Ovary (tissue), 10 donors: ENCODE data around the gene CHTOP. TPM values are rescaled to one million over a fixed set of nuclear protein-coding genes. Genes with fewer than 3 reads are reported as not detected.
A peak's percentile ranks its signal among the peaks of the same experiment; 100 is the strongest.
"Not testable (repeated sequence)": the region's sequence is repeated elsewhere in the genome, so short reads cannot be mapped to it uniquely, and the experiment has no call there.

Source experiments
- DNase-seq, 5 donors: peaks; one replicate each; pipeline ENCODE4 v3.0.0-alpha.2; 2019 to 2020
- H3K27ac ChIP-seq, 2 donors: fragments of 200-600 bp; one replicate each; pipeline versions ENCODE4 v1.5.1 to v1.8.0; 2019 to 2022
- H3K27me3 ChIP-seq: fragments of 200-600 bp; one replicate; pipeline ENCODE4 v1.8.0; 2022
- H3K36me3 ChIP-seq: fragments of 200-600 bp; sonication (generic); one replicate; pipeline ENCODE4 v1.5.1; 2019
- H3K4me1 ChIP-seq: one replicate; pipeline ENCODE4 v1.8.1; 2013; ENCODE audit warnings: mild to moderate bottlenecking, moderate library complexity; ENCODE audit not compliant: insufficient read depth
- H3K4me3 ChIP-seq: fragments of 200-600 bp; sonication (generic); one replicate; pipeline ENCODE4 v1.5.1; 2017
- H3K9me3 ChIP-seq, 2 donors: fragments of 200-600 bp in 1 of 2; sonication (generic) in 1 of 2; one replicate each; pipeline versions ENCODE4 v1.5.1 to v1.8.1; 2013 to 2019; ENCODE audit warnings: mild to moderate bottlenecking in 1 of 2, moderate library complexity in 1 of 2
- EP300 ChIP-seq: sonication (generic); formaldehyde crosslinking; IDR thresholded peaks from one replicate; pipeline ENCODE4 v1.6.1; 2017; ENCODE audit warnings: antibody characterized with exemption
- POLR2A ChIP-seq: fragments of 450-650 bp; IDR thresholded peaks from one replicate; pipeline ENCODE4 v1.6.1; 2017; ENCODE audit warnings: antibody characterized with exemption, mild to moderate bottlenecking, moderate library complexity
- WGBS, 3 donors: extraction: QIAGEN DNeasy Blood & Tissue Kit in 1 of 3; methylation state at CpG; one replicate each; pipeline versions ENCODE4 v1.1.5 to v1.1.7; 2013 to 2017; 5-methylcytosine and 5-hydroxymethylcytosine counted together
- intact Hi-C, 4 donors: fragments of 100-400 bp; cut with DNase I; formaldehyde crosslinking; loops; one replicate each; pipeline versions ENCODE4 v1.11.0 to v1.15.1; 2022 to 2023
- long read RNA-seq, 3 donors: library from polyadenylated mRNA in 2 of 3; unstranded in 2 of 3; transcript quantifications; one replicate each; pipeline ENCODE4 v2.0.0 and lab custom pipeline, GENCODE V29; 2021 to 2026
- polyA plus RNA-seq, 2 donors: library from polyadenylated mRNA; stranded (reverse); fragments of 200-250 nt in 1 of 2; fragments of 350-450 nt in 1 of 2; fragmentation: Illumina TruSeq in 1 of 2; extraction: RNeasy Lipid Tissue Mini Kit (QIAGEN cat#74804) in 1 of 2; gene quantifications; one replicate each; pipeline ENCODE4 v1.2.3, GENCODE V29; 2013 to 2014
- total RNA-seq, 7 donors: library from RNA; depleted of rRNA in 2 of 7; stranded (reverse); fragments of >200 nt in 2 of 7; fragmentation: NEBNext Ultra II Directional in 3 of 7; extraction: Animal tissue kit (Norgen Biotek cat#: 25700) in 3 of 7; gene quantifications; one replicate each; pipeline versions ENCODE4 v1.1.0 to v1.2.4, GENCODE V29; 2016 to 2023
- TF ChIP-seq, protein P1 (sequence below), 3 donors: fragments of 450-650 bp in 2 of 3; fragments of 200-600 bp in 1 of 3; IDR thresholded peaks; one replicate each; pipeline versions ENCODE4 v1.5.1 to v1.8.0; 2016 to 2022; ENCODE audit warnings: antibody characterized with exemption in 3 of 3, mild to moderate bottlenecking in 1 of 3
- donor health status: DM: no; HTN: no; CAD: no; lungs with moderate emphysema.
- donor health status: DM: no; HTN: no; CAD: no.
- donor health status: Bipolar disorder and iron deficiency.
- donor health status: DM: yes; HTN: yes; CAD: no.
- donor health status: DM: no; HTN: no; CAD: no.
- donor health status: DM: yes; HTN: yes; CAD: no.

CHTOP gene, protein sequence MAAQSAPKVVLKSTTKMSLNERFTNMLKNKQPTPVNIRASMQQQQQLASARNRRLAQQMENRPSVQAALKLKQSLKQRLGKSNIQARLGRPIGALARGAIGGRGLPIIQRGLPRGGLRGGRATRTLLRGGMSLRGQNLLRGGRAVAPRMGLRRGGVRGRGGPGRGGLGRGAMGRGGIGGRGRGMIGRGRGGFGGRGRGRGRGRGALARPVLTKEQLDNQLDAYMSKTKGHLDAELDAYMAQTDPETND
- total RNA-seq (10 to 100 TPM; 54.0 to 91.1 (median 79.0) TPM), polyA plus RNA-seq (10 to 100 TPM; 66.3 to 72.9 TPM)
- long read RNA-seq, donor 1, transcript CHTOP-204 (6 exons, 2,096 nt) = minor isoform, 98 of 257 reads
- long read RNA-seq, donor 1, transcript CHTOP-203 (6 exons, 2,165 nt) = major isoform, 118 of 257 reads
- long read RNA-seq, donor 1, partial matches to known transcripts = 9 of 257 reads
- long read RNA-seq, donor 1, other reads (novel, unspliced or antisense) = 23 of 257 reads
- long read RNA-seq, donor 2, transcript CHTOP-203 (6 exons, 2,165 nt) = major isoform, 25 of 66 reads
- long read RNA-seq, donor 2, transcript CHTOP-204 (6 exons, 2,096 nt) = minor isoform, 16 of 66 reads
- long read RNA-seq, donor 2, partial matches to known transcripts = 22 of 66 reads
- long read RNA-seq, donor 2, other reads (novel, unspliced or antisense) = 0 of 66 reads
- long read RNA-seq, donor 3, transcript CHTOP-204 (6 exons, 2,096 nt) = major isoform, 33 of 85 reads
- long read RNA-seq, donor 3, transcript CHTOP-203 (6 exons, 2,165 nt) = minor isoform, 24 of 85 reads
- long read RNA-seq, donor 3, partial matches to known transcripts = 6 of 85 reads
- long read RNA-seq, donor 3, other reads (novel, unspliced or antisense) = 20 of 85 reads

DNA sequence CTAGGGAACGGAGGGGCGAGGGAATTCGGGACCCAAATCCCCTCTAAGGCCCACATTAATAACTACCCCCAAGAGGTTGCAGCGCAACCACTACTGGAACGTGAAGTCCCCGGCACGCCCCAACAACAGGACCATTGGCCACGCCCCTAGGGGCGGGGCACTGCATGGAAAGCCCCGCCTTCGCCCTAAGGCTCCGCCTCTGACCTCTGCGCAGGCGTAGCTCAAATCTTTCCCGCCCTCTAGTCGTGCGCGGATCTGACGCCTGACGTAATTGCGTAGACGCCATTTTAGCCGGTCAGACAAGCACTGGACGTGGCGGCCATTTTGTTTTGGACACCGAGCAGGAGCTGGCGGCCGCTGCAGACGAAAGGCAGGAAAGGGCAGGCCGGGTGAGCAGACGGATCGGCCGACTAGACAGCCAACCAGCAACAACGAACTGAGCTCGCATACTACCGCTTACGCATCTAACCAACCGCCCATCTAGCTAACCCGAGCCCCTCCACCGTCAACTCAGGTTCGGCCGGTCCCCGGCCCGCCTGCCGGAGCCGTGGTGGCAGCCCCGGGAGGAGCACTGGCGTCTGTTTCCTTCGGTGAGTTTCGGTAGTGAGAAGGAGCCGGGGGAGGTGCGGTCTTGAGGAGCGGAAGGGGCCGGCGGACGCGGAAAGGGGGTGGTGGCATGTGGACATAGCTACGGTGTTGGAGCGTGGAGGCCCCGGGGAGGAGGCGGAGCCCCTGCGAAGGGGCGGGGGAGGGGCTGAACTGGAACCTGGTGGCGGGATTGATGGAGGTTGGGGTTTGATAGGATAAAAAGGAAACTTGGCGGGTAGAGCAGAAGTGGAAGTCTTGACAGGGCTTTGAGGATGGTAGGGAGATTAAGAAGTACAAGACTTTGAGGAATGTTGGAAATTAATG lies at the start of gene CHTOP:
Gene CHTOP, plus strand, starts transcription at position 313 of the 912 bp plus-strand sequence. CDS start 2,523 bp downstream, outside the sequence.
- Histone ChIP-seq H3K9me3 (no peaks in the 10 kb centered on the region), H3K4me1 (peaks cover 11% of the 10 kb centered on the region), H3K36me3 (no peaks in the 10 kb centered on the region), H3K4me3 (peak within 1 kb of the TSS; percentile 95), H3K27ac (peak within 1 kb of the TSS; percentile 97 to 98), H3K27me3 (no peaks in the 10 kb centered on the region)
- peak; percentile 89 for TF ChIP-seq POLR2A
- TF ChIP-seq, protein P1, sequence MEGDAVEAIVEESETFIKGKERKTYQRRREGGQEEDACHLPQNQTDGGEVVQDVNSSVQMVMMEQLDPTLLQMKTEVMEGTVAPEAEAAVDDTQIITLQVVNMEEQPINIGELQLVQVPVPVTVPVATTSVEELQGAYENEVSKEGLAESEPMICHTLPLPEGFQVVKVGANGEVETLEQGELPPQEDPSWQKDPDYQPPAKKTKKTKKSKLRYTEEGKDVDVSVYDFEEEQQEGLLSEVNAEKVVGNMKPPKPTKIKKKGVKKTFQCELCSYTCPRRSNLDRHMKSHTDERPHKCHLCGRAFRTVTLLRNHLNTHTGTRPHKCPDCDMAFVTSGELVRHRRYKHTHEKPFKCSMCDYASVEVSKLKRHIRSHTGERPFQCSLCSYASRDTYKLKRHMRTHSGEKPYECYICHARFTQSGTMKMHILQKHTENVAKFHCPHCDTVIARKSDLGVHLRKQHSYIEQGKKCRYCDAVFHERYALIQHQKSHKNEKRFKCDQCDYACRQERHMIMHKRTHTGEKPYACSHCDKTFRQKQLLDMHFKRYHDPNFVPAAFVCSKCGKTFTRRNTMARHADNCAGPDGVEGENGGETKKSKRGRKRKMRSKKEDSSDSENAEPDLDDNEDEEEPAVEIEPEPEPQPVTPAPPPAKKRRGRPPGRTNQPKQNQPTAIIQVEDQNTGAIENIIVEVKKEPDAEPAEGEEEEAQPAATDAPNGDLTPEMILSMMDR (IDR thresholded peaks at IDR 0.05) = peak in 1 of 3 donors; percentile 44
- TF ChIP-seq EP300 = no peak
- peak; percentile 98 to 99 (median 99) for DNase-seq
- 1 to 2% (median 1%) methylated on average over 63 to 65 of the region's 65 CpGs for WGBS, 3 donors
- intact Hi-C loops = loop anchor here in 1 of 4 donors (10.0 kb wide), 1 partner anchor 119 kb away; no protein-coding TSS in a partner anchor

DNA sequence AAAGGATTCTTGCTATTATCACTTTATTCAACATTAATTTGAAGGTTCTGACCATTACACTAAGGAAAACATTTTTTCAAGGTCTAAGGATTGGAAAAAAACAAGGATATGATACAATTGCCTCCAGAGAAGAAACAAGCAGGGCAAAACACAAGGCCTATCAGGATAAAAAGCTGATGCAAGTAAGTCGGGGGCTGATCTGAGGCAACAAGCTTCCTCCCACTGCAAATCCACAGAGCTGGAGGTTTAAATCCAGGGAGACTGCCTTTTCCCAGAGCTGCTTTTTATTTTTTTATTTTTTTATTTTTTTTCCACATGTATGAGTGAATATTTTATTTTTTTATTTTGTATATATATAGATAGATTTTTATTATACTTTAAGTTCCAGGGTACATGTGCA lies 48.9 kb upstream of the CHTOP start:
- TF ChIP-seq EP300 (no peak), POLR2A (no peak)
- TF ChIP-seq, protein P1 (IDR thresholded peaks at IDR 0.05) = no peak
- no peaks in the 10 kb centered on the region for H3K36me3 ChIP-seq
- peaks cover 15% of the 10 kb centered on the region for H3K4me1 ChIP-seq
- DNase-seq = no peak
- H3K27ac ChIP-seq = peak overlapping the region; percentile 54 to 56
- intact Hi-C loops = no loop called here
- no peak overlapping the region for H3K4me3 ChIP-seq
- WGBS, 3 donors = 4 to 31% (median 12%) methylated on average over 1 of the region's 1 CpG
- H3K27me3 ChIP-seq = no peaks in the 10 kb centered on the region
- H3K9me3 ChIP-seq = no peaks in the 10 kb centered on the region

DNA sequence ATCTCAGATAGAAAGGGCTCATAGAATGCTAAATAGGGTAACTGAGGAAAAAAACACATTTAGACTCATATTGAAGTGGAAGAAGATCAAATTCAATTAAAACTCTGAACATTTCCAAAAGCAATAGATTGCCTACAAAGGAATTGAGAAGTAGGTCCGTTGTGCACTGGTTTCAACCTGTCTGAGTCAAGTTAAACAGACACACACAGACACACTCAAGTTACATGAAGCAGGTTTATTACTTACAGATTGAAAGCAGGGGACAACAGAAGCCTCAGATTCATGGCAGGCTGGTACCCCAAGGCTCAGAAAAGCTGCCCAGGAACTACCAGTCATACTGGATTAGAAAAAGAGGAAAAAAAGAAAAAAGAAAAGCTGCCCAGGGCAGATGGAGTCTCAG lies 47.5 kb upstream of the CHTOP start:
- Histone ChIP-seq H3K27ac (no peak overlapping the region), H3K4me3 (no peak overlapping the region), H3K36me3 (no peaks in the 10 kb centered on the region), H3K4me1 (peaks cover 15% of the 10 kb centered on the region), H3K9me3 (no peaks in the 10 kb centered on the region), H3K27me3 (no peaks in the 10 kb centered on the region)
- TF ChIP-seq, protein P1 (IDR thresholded peaks at IDR 0.05) = no peak
- no peak for TF ChIP-seq EP300
- DNase-seq = no peak
- intact Hi-C loops = no loop called here
- 42 to 50% (median 43%) methylated on average over 1 of the region's 1 CpG for WGBS, 3 donors

DNA sequence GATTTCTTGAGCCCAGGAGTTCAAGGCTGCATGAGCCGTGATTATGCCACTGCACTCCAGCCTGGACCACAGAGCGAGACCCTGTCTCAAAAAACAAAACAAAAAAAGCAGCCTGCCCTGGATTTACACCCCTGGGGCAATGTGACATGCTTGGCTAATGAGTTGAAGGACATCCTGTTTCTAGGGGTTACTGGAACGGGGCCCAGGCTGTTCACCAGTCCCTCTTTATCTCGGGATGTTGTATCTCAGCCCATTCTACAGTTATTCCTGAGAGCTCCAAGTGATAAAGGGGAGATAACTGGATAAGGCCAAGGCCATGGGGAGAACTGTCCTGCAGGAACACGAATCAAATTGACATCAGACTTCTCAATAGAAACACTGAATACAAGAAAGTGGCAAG lies 46.6 kb upstream of the CHTOP start:
- Histone ChIP-seq H3K36me3 (no peaks in the 10 kb centered on the region), H3K4me3 (no peak overlapping the region), H3K4me1 (peaks cover 15% of the 10 kb centered on the region), H3K27ac (no peak overlapping the region), H3K9me3 (no peaks in the 10 kb centered on the region), H3K27me3 (no peaks in the 10 kb centered on the region)
- TF ChIP-seq, protein P1 (IDR thresholded peaks at IDR 0.05) = no peak
- no peak for TF ChIP-seq POLR2A
- TF ChIP-seq EP300 = no peak
- intact Hi-C loops = no loop called here
- no peak for DNase-seq
- 8 to 36% (median 21%) methylated on average over 5 of the region's 5 CpGs for WGBS, 3 donors

DNA sequence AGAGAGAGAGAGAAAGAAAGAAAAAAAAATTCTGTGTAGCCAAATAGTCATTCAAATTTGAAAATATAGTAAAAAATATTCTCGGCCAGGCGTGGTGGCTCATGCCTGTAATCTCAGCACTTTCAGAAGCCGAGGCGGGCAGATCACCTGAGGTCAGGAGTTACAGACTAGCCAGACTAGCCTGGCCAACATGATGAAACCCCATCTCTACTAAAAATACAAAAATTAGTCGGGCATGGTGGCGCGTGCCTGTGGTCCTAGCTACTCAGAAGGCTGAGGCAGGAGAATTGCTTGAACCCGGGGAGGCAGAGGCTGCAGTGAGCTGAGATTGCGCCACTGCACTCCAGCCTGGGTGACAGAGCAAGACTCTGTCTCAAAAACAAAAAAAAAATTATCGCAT lies 45.8 kb upstream of the CHTOP start:
- DNase-seq, H3K27ac ChIP-seq, H3K27me3 ChIP-seq, intact Hi-C loops, H3K9me3 ChIP-seq, H3K36me3 ChIP-seq, H3K4me3 ChIP-seq: not testable (repeated sequence)
- WGBS, 3 donors = 64 to 81% (median 72%) methylated on average over 10 of the region's 10 CpGs
- peaks cover 16% of the 10 kb centered on the region for H3K4me1 ChIP-seq
